ENCODE data around the gene STRN.

Gene STRN

DNA sequence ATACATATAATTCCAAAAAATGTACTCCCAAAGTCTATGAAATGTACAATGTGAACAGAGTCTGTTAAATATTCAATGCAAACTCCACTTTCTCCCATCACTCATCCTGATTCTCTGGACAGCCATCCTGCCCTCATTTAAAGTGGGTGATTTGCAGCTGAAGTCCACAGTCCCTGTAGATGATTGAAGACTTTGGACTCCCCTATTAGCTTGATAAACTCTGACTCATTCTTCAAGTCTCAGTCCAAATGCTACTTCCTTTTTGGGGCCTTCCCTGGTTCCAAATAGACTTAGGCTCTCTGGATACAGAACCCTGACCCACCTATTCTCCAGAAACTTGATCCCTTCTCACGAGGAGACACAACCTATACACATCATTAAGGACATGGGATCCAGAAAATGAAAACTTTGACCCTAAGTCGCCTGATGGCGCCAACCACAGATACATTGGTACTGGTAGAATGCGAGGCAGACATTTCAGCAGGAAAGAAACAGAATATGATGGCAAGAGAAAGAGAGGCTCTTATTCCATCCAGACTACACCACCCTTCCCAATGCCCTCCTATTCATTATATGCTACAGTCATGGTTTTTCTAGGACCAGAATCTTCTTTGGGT is 147.1 kb downstream of the STRN start:
- Histone ChIP-seq H3K9ac (ENCODE audit: low read length) (no peak overlapping the region), H3K36me3 (ENCODE audit: control insufficient read depth, insufficient read depth, low read length) (no peaks in the 10 kb centered on the region), H3K9me3 (ENCODE audit: control insufficient read depth, low read length) (no peaks in the 10 kb centered on the region), H3K4me3 (ENCODE audit: low read length) (no peak overlapping the region), H3K4me1 (ENCODE audit: control insufficient read depth, insufficient read depth, low read length) (peaks cover 42% of the 10 kb centered on the region), H3K27me3 (ENCODE audit: control insufficient read depth, insufficient read depth, low read length) (no peaks in the 10 kb centered on the region)

DNA sequence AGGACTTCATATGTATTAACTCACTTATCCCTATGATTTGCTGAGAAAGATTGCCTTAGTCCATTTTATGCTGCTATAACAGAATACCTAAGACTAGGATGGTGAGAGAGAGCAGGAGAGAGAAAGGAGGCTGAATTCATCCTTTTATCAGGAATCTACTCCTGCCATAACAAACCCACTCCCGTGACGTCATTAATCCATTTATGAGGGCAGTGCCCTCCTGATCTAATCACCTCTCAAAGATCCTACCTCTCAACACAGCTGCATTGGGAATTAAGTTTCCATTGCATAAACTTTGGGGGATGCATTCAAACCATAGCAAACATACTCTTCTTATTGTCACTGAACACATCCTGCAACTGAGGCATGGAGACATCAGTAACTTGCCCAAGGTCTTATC is 147.8 kb downstream of the STRN start:
- peaks cover 42% of the 10 kb centered on the region for H3K4me1 ChIP-seq (ENCODE audit: control insufficient read depth, insufficient read depth, low read length)
- H3K27me3 ChIP-seq (ENCODE audit: control insufficient read depth, insufficient read depth, low read length), result no peaks in the 10 kb centered on the region
- no peaks in the 10 kb centered on the region for H3K36me3 ChIP-seq (ENCODE audit: control insufficient read depth, insufficient read depth, low read length)
- no peak overlapping the region for H3K9ac ChIP-seq (ENCODE audit: low read length)
- H3K4me3 ChIP-seq (ENCODE audit: low read length), result no peak overlapping the region
- H3K9me3 ChIP-seq (ENCODE audit: control insufficient read depth, low read length), result no peaks in the 10 kb centered on the region

DNA sequence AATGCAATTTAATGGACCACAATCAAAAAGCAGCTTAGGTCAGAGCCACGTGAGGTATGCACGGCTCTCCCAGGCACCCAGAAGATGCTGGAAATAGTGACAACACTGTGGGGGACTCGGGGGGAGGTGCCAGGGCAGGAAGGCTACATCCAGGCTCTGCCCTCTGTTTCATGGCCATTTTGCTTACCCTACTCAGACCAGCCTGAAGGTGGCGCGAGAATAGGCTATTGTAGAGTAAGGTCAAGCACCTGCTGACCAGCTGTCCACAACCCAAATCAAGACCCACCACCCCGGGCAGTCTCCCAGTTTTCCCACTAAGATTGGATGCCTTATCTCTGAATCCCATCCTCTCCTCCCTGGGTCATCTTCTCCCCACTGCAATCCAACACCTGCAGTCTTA is 154.1 kb downstream of the STRN start:
- Histone ChIP-seq H3K9ac (ENCODE audit: low read length) (no peak overlapping the region), H3K27me3 (ENCODE audit: control insufficient read depth, insufficient read depth, low read length) (no peaks in the 10 kb centered on the region), H3K4me1 (ENCODE audit: control insufficient read depth, insufficient read depth, low read length) (peaks cover 16% of the 10 kb centered on the region), H3K9me3 (ENCODE audit: control insufficient read depth, low read length) (no peaks in the 10 kb centered on the region), H3K36me3 (ENCODE audit: control insufficient read depth, insufficient read depth, low read length) (no peaks in the 10 kb centered on the region), H3K4me3 (ENCODE audit: low read length) (no peak overlapping the region)

DNA sequence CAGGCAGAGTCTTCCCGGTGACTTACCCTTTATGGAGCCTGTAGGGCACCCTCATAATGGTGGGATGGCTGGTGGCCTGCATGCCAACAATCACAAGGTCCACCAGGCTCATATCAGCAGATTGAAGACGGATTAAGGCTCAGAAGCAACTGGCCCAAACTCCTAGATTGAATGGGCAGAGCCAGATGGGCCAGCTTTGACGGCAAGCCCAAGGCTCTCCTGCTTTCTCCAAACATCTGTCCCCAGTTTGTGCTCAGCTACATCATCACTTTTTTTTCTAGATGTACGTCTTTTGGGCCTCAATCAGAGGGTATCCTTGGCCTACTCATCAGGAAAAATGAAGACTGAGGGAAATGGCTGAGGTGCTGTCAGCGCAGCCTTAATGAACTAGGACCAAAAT is 155.3 kb downstream of the STRN start:
- H3K4me3 ChIP-seq (ENCODE audit: low read length), result no peak overlapping the region
- H3K4me1 ChIP-seq (ENCODE audit: control insufficient read depth, insufficient read depth, low read length), result peaks cover 20% of the 10 kb centered on the region
- no peak overlapping the region for H3K9ac ChIP-seq (ENCODE audit: low read length)
- H3K9me3 ChIP-seq (ENCODE audit: control insufficient read depth, low read length), result no peaks in the 10 kb centered on the region
- H3K36me3 ChIP-seq (ENCODE audit: control insufficient read depth, insufficient read depth, low read length), result no peaks in the 10 kb centered on the region
- no peaks in the 10 kb centered on the region for H3K27me3 ChIP-seq (ENCODE audit: control insufficient read depth, insufficient read depth, low read length)

DNA sequence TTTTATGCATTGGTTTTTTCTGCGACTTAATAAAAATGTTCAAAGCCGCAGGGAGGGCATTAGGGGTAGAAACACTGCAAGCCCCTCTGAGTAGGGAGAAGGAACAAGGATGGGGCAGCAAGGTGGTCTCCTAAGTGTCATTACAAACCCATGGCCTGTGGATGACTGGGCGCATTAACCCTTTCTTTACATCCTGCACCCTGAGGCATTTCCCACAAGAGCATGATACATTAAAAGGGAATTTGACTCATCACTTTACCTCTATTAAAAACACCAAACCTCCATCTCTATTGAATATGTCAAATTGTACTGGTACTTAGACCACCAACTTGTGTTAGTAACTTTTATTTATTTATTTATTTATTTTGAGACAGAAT is 157.3 kb downstream of the STRN start:
- no peaks in the 10 kb centered on the region for H3K36me3 ChIP-seq (ENCODE audit: control insufficient read depth, insufficient read depth, low read length)
- H3K9ac ChIP-seq (ENCODE audit: low read length), result no peak overlapping the region
- no peak overlapping the region for H3K4me3 ChIP-seq (ENCODE audit: low read length)
- H3K27me3 ChIP-seq (ENCODE audit: control insufficient read depth, insufficient read depth, low read length), result no peaks in the 10 kb centered on the region
- peaks cover 20% of the 10 kb centered on the region for H3K4me1 ChIP-seq (ENCODE audit: control insufficient read depth, insufficient read depth, low read length)
- H3K9me3 ChIP-seq (ENCODE audit: control insufficient read depth, low read length), result no peaks in the 10 kb centered on the region

DNA sequence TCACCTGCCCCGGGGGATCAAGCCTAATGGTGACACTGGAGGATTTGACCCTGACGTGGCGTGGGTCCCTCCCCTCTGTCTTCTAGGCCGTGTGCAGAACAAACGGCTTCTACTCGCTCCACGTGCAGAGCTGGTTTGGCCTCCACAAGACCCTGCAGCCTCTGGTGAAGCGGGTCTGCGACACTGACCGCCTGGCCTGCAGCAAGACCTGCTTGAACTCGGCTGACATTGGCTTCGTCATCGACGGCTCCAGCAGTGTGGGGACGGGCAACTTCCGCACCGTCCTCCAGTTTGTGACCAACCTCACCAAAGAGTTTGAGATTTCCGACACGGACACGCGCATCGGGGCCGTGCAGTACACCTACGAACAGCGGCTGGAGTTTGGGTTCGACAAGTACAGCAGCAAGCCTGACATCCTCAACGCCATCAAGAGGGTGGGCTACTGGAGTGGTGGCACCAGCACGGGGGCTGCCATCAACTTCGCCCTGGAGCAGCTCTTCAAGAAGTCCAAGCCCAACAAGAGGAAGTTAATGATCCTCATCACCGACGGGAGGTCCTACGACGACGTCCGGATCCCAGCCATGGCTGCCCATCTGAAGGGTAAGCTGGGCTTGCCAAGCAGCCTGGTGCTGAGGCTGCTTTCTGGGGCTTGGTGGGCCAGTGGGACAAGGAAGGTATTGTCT is 157.8 kb downstream of the STRN start:
- H3K4me1 ChIP-seq (ENCODE audit: control insufficient read depth, insufficient read depth, low read length), result peaks cover 20% of the 10 kb centered on the region
- H3K4me3 ChIP-seq (ENCODE audit: low read length), result no peak overlapping the region
- no peaks in the 10 kb centered on the region for H3K36me3 ChIP-seq (ENCODE audit: control insufficient read depth, insufficient read depth, low read length)
- H3K27me3 ChIP-seq (ENCODE audit: control insufficient read depth, insufficient read depth, low read length), result no peaks in the 10 kb centered on the region
- peak overlapping the region; percentile 26 for H3K9ac ChIP-seq (ENCODE audit: low read length)
- no peaks in the 10 kb centered on the region for H3K9me3 ChIP-seq (ENCODE audit: control insufficient read depth, low read length)

DNA sequence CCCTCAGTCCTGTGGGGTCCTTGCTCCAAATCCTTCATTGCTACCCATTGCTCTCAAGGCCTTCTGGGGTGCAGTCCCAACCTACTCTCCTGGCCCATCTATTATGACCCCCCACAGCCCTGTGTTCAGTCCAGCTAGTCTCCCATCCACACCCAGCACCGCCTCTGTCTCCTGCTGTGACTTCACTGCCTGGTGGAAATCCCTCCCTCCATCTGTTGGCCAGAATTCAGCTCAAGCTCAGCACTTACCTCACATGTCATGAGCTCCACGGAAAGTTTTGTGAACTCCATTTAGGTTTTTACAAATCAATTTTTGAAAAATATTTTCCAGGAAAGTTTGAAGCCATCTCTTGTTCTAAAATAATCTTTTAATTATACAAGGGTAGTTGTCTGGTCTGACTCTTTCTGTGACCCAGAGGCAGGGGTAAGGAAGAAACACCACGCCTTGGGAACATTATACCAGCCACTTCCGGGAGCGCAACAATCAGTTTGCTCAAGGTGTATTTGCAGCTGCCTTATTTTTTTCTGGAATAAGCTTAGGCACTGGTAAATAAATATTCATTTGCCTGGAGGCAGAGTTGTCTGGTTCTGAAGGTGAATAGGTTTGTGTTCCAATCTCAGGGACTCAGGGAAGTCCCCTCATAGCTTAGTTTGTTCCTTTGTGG is 159.0 kb downstream of the STRN start:
- Histone ChIP-seq H3K4me3 (ENCODE audit: low read length) (peak overlapping the region; percentile 16), H3K9ac (ENCODE audit: low read length) (peak overlapping the region; percentile 26), H3K27me3 (ENCODE audit: control insufficient read depth, insufficient read depth, low read length) (no peaks in the 10 kb centered on the region)

DNA sequence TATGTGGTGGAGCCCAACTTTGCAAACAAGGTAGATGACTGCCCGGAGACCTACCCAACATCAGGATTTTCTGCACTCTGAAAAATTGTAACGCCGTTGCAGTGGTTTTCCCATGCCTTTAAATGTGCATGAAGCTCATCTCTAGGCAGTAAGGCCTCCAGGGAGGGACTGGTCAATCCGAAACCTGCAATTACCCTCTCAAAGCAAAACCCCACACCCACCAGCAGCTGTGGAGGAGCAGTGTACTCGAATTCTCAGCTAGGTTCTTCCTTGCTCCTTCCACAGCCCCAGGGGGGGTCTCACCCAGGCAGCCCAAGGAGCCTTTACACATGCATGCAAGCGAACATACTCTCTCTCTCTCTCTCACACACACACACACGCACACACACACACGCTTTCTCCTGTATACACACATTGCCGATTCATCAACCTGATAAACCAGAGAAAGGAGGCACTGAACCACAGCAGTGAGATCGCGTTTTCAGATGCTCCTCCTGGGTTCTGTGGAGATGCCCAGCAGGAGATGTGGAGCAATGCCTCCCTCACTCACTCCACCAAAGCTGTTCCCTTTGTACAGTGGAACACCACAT is 160.6 kb downstream of the STRN start:
- H3K36me3 ChIP-seq (ENCODE audit: control insufficient read depth, insufficient read depth, low read length), result no peaks in the 10 kb centered on the region
- peak overlapping the region; percentile 39 for H3K9ac ChIP-seq (ENCODE audit: low read length)
- no peak overlapping the region for H3K4me3 ChIP-seq (ENCODE audit: low read length)
- H3K27me3 ChIP-seq (ENCODE audit: control insufficient read depth, insufficient read depth, low read length), result no peaks in the 10 kb centered on the region
- peaks cover 26% of the 10 kb centered on the region for H3K4me1 ChIP-seq (ENCODE audit: control insufficient read depth, insufficient read depth, low read length)
- no peaks in the 10 kb centered on the region for H3K9me3 ChIP-seq (ENCODE audit: control insufficient read depth, low read length)

More for the DNA sequence above, 159.0 kb downstream of the STRN start:
- peaks cover 26% of the 10 kb centered on the region for H3K4me1 ChIP-seq (ENCODE audit: control insufficient read depth, insufficient read depth, low read length)
- no peaks in the 10 kb centered on the region for H3K36me3 ChIP-seq (ENCODE audit: control insufficient read depth, insufficient read depth, low read length)
- H3K9me3 ChIP-seq (ENCODE audit: control insufficient read depth, low read length), result no peaks in the 10 kb centered on the region

DNA sequence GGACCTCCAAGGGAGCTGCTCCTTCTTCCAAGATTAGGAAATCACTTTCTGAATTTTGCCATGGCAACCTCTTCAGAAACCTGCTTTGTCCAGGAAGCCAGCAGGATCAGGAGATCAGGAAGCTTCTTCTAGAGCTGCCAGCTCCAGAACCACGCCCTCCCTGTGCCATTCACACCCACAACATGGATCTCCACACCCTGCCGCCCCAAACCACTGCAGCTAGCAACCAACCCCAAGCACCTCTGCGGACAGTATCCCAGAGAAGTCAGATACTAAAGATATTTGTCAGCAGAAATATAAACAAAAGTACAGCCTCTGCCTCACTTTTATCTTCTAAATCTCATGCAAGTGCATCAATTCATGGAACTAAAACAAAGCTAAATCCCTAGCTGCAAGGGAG is 163.4 kb downstream of the STRN start:
- H3K27me3 ChIP-seq (ENCODE audit: control insufficient read depth, insufficient read depth, low read length), result no peaks in the 10 kb centered on the region
- H3K4me3 ChIP-seq (ENCODE audit: low read length), result no peak overlapping the region
- no peak overlapping the region for H3K9ac ChIP-seq (ENCODE audit: low read length)
- H3K36me3 ChIP-seq (ENCODE audit: control insufficient read depth, insufficient read depth, low read length), result no peaks in the 10 kb centered on the region
- H3K4me1 ChIP-seq (ENCODE audit: control insufficient read depth, insufficient read depth, low read length), result peaks cover 18% of the 10 kb centered on the region
- no peaks in the 10 kb centered on the region for H3K9me3 ChIP-seq (ENCODE audit: control insufficient read depth, low read length)

DNA sequence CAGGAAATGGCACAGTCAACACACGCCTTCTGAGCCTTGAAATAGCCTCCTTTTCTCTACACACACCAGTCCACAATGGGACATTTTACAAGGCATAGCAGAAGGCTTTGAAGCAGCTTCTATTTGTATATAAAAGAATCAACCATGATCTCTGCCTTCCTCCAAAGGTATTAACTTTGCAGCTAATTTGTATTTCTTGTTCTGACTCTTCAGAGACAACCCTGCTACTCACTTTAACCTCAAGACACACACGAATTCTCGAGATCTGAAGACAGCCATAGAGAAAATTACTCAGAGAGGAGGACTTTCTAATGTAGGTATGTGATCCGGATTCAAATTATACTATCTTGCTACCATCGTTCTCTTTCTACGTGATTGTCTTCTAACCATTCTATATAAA is 165.2 kb downstream of the STRN start:
- H3K9ac ChIP-seq (ENCODE audit: low read length), result no peak overlapping the region
- no peak overlapping the region for H3K4me3 ChIP-seq (ENCODE audit: low read length)
- no peaks in the 10 kb centered on the region for H3K36me3 ChIP-seq (ENCODE audit: control insufficient read depth, insufficient read depth, low read length)
- no peaks in the 10 kb centered on the region for H3K27me3 ChIP-seq (ENCODE audit: control insufficient read depth, insufficient read depth, low read length)
- H3K9me3 ChIP-seq (ENCODE audit: control insufficient read depth, low read length), result no peaks in the 10 kb centered on the region
- peaks cover 6% of the 10 kb centered on the region for H3K4me1 ChIP-seq (ENCODE audit: control insufficient read depth, insufficient read depth, low read length)

DNA sequence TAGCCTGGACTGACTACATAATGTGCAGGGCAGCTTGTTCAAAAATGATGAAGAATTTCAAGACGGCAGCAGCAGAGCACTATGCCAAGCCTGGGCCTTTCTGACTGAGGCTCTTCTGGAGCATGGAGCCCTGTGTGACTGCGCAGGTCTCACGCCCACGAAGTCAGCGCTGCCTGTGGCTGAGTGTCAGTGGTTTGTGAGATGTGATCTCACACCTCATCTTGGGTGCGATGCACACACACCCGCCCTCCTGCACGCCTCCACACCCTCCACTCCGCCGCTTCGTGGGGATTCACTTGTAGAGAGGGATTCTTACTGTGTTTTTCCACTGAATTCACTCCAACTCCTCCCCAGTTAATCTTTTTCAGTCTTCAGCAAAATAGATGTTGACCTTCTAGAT is 166.0 kb downstream of the STRN start:
- no peaks in the 10 kb centered on the region for H3K36me3 ChIP-seq (ENCODE audit: control insufficient read depth, insufficient read depth, low read length)
- H3K4me1 ChIP-seq (ENCODE audit: control insufficient read depth, insufficient read depth, low read length), result peaks cover 6% of the 10 kb centered on the region
- no peak overlapping the region for H3K4me3 ChIP-seq (ENCODE audit: low read length)
- no peak overlapping the region for H3K9ac ChIP-seq (ENCODE audit: low read length)
- H3K9me3 ChIP-seq (ENCODE audit: control insufficient read depth, low read length), result no peaks in the 10 kb centered on the region
- H3K27me3 ChIP-seq (ENCODE audit: control insufficient read depth, insufficient read depth, low read length), result no peaks in the 10 kb centered on the region

DNA sequence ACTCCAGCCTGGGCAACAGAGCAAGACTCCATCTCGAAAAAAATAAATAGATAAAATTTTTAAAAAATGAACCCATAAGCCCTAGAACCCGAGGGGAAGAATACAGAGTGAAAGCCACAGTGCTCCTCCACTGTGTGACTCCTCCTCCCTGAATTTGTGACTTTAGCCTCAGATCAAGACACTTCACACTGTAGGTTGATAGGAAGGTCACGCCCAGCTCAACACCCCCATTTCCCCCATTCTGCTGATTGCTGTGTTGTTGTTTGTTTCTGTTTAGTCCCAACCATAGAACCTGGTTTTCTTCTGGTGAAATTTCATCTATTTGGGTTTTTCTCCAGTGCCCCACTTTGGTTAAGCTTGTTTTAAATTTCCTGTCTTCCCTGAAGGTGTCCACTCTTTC is 167.6 kb downstream of the STRN start:
- no peak overlapping the region for H3K4me3 ChIP-seq (ENCODE audit: low read length)
- no peaks in the 10 kb centered on the region for H3K27me3 ChIP-seq (ENCODE audit: control insufficient read depth, insufficient read depth, low read length)
- H3K36me3 ChIP-seq (ENCODE audit: control insufficient read depth, insufficient read depth, low read length), result no peaks in the 10 kb centered on the region
- peaks cover 6% of the 10 kb centered on the region for H3K4me1 ChIP-seq (ENCODE audit: control insufficient read depth, insufficient read depth, low read length)
- no peak overlapping the region for H3K9ac ChIP-seq (ENCODE audit: low read length)
- H3K9me3 ChIP-seq (ENCODE audit: control insufficient read depth, low read length), result no peaks in the 10 kb centered on the region
